ENCODE data around the gene SMAD5.

DNA sequence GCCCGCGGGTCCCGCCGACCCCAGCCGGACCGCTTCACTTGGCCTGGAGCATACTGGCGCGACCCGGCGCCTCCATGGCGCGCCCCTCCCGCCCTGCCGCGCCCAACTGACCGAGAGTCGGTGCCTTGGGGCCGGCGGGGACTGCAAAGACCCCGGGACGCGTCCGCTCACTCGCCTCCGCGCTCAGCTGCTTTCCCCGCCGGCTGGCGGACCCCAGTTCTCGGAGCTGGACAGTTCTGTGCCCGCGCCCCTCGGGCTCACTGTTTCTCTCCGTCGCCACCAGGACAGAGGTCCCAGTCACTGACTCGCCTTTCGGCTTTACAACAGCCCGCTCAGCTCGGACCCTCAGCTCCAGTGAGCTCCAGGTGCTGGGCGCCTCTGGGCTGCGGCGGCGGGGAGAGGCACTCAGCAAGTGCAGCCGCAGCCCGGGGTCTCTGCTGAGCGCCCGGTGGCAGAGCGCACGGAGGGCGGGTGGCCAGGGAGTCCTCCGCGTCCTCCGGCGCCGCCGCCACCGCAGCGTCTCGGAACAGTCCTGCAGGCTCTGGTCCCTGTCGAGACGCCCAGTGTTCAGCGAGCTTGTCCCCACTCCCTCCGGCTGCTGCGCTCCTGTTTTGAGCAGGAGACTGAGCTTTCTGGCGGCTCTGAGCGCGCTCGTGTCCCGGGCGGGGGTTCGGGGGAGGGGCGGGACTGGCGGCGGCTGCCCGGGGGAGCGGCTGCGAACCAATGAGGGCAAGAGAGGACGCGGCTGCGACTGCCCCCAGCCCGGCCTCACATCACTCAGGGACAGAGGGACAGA, 60.1 kb downstream of the SMAD5 start, which contains the start of gene SMIM32:
- TF ChIP-seq CTCF (IDR thresholded peaks at IDR 0.05; ENCODE audit: low read length) = no peak
- no peak for TF ChIP-seq EZH2 (optimal IDR thresholded peaks at IDR 0.05; ENCODE audit: low read depth, low read length)
